Glomerular endothelial cell (primary cell): Measurements from ENCODE around the gene GPR82. TPM values are rescaled to one million over a fixed set of nuclear protein-coding genes. Genes with fewer than 3 reads are reported as not detected.

ENCODE experiments used
- total RNA-seq: library from RNA; depleted of rRNA; stranded (reverse); fragments of >200 nt; gene quantifications from 2 replicates; pipeline ENCODE4 v1.2.3, GENCODE V29; 2015

GPR82 gene
- total RNA-seq, 1 donor from 2014 or later, result not detected

Other genes starting within 250 kb of the GPR82 start
- gene GPR34, start 35.2 kb upstream of the GPR82 start, total RNA-seq, result not detected in 2 replicates
- gene CASK, start 199.4 kb downstream of the GPR82 start, total RNA-seq, result 21.3 and 31.0 TPM in 2 replicates